Measurements from ENCODE around the gene ME2. TPM values are rescaled to one million over a fixed set of nuclear protein-coding genes. Genes with fewer than 3 reads are reported as not detected.
"Not testable (repeated sequence)": the region's sequence is repeated elsewhere in the genome, so short reads cannot be mapped to it uniquely, and the experiment has no call there.

ME2 gene
- total RNA-seq, 2 experiments from 2014 or later, result 146 to 178 TPM

GRCh38 chr18:50928551-50928950 lies 49.6 kb downstream of the ME2 start:
- POLR2A ChIA-PET, result no interaction called here
- H3K4me1 Mint-ChIP-seq, result no peaks in the 10 kb centered on the region
- H3K36me3 Mint-ChIP-seq (ENCODE audit: low read depth), result peaks cover 46% of the 10 kb centered on the region

GRCh38 chr18:50933684-50934083 lies 54.8 kb downstream of the ME2 start:
- POLR2A ChIA-PET, result no interaction called here
- intact Hi-C loops (cut with DNase I, micrococcal nuclease), result no loop called here

More at GRCh38 chr18:50928551-50928950, 49.6 kb downstream of the ME2 start:
- no peak overlapping the region for H3K27ac Mint-ChIP-seq
- ATAC-seq (no peak), DNase-seq (no peak)
- intact Hi-C loops (cut with DNase I, micrococcal nuclease), result no loop called here
- CTCF ChIA-PET, result no interaction called here
- peaks cover 5% of the 10 kb centered on the region for H3K9me3 Mint-ChIP-seq (ENCODE audit: low read depth)
- no peaks in the 10 kb centered on the region for H3K27me3 Mint-ChIP-seq
- H3K4me3 Mint-ChIP-seq, result no peak overlapping the region

GRCh38 chr18:50934545-50935211 lies 55.8 kb downstream of the ME2 start:
- intact Hi-C loops (cut with DNase I, micrococcal nuclease), result no loop called here
- DNase-seq (no peak), ATAC-seq (no peak)
- H3K27ac Mint-ChIP-seq, result no peak overlapping the region
- peaks cover 35% of the 10 kb centered on the region for H3K36me3 Mint-ChIP-seq (ENCODE audit: low read depth)
- ChIA-PET CTCF (no interaction called here), POLR2A (no interaction called here)
- H3K9me3 Mint-ChIP-seq (ENCODE audit: low read depth), result no peaks in the 10 kb centered on the region
- no peak overlapping the region for H3K4me3 Mint-ChIP-seq
- no peaks in the 10 kb centered on the region for H3K27me3 Mint-ChIP-seq
- H3K4me1 Mint-ChIP-seq, result no peaks in the 10 kb centered on the region

More at GRCh38 chr18:50933684-50934083, 54.8 kb downstream of the ME2 start:
- no peak overlapping the region for H3K27ac Mint-ChIP-seq
- H3K27me3 Mint-ChIP-seq, result no peaks in the 10 kb centered on the region
- ATAC-seq (no peak), DNase-seq (no peak)
- H3K9me3 Mint-ChIP-seq (ENCODE audit: low read depth), result no peaks in the 10 kb centered on the region
- no peak overlapping the region for H3K4me3 Mint-ChIP-seq
- CTCF ChIA-PET, result no interaction called here
- peaks cover 29% of the 10 kb centered on the region for H3K36me3 Mint-ChIP-seq (ENCODE audit: low read depth)
- no peaks in the 10 kb centered on the region for H3K4me1 Mint-ChIP-seq

- H3K27ac Mint-ChIP-seq, result no peak overlapping the region
Observed at GRCh38 chr18:50935493-50936191, 56.7 kb downstream of the ME2 start.

GRCh38 chr18:50937183-50937582 lies 58.3 kb downstream of the ME2 start:
- ChIA-PET POLR2A (no interaction called here), CTCF (interaction anchor here (1.7 kb wide), 1 partner anchor 25 kb away, joined by 3 read pairs; no protein-coding TSS in a partner anchor)
- intact Hi-C loops (cut with DNase I, micrococcal nuclease), result no loop called here
- no peaks in the 10 kb centered on the region for H3K27me3 Mint-ChIP-seq
- no peak overlapping the region for H3K4me3 Mint-ChIP-seq
- peaks cover 32% of the 10 kb centered on the region for H3K36me3 Mint-ChIP-seq (ENCODE audit: low read depth)
- ATAC-seq (no peak), DNase-seq (no peak)
- no peaks in the 10 kb centered on the region for H3K4me1 Mint-ChIP-seq
- H3K9me3 Mint-ChIP-seq (ENCODE audit: low read depth), result no peaks in the 10 kb centered on the region
- H3K27ac Mint-ChIP-seq, result peak overlapping the region; percentile 35

More at GRCh38 chr18:50935493-50936191, 56.7 kb downstream of the ME2 start:
- no peaks in the 10 kb centered on the region for H3K27me3 Mint-ChIP-seq
- no peaks in the 10 kb centered on the region for H3K4me1 Mint-ChIP-seq
- ATAC-seq, result no peak
- H3K36me3 Mint-ChIP-seq (ENCODE audit: low read depth), result peaks cover 31% of the 10 kb centered on the region
- ChIA-PET POLR2A (no interaction called here), CTCF (interaction anchor here (0.6 kb wide), 1 partner anchor 291 kb away, joined by 4 read pairs; no protein-coding TSS in a partner anchor)
- intact Hi-C loops (cut with DNase I, micrococcal nuclease), result no loop called here
- H3K4me3 Mint-ChIP-seq, result no peak overlapping the region
- no peaks in the 10 kb centered on the region for H3K9me3 Mint-ChIP-seq (ENCODE audit: low read depth)
- DNase-seq, result no peak

GRCh38 chr18:50938912-50939311 lies 60.0 kb downstream of the ME2 start:
- POLR2A ChIA-PET, result no interaction called here
- Mint-ChIP-seq H3K4me1 (no peaks in the 10 kb centered on the region), H3K9me3 (ENCODE audit: low read depth) (no peaks in the 10 kb centered on the region), H3K27ac (no peak overlapping the region), H3K4me3 (no peak overlapping the region), H3K36me3 (ENCODE audit: low read depth) (peaks cover 28% of the 10 kb centered on the region), H3K27me3 (no peaks in the 10 kb centered on the region)
- CTCF ChIA-PET, result interaction anchor here (0.6 to 1.7 kb wide), 2 partner anchors 27 to 125 kb away, joined by 3 read pairs; no protein-coding TSS in a partner anchor
- intact Hi-C loops (cut with DNase I, micrococcal nuclease), result no loop called here
- ATAC-seq, result no peak
- no peak for DNase-seq

GRCh38 chr18:50944245-50944932 lies 65.5 kb downstream of the ME2 start:
- DNase-seq (no peak), ATAC-seq (no peak)
- no peak overlapping the region for H3K27ac Mint-ChIP-seq
- H3K4me1 Mint-ChIP-seq, result peaks cover 2% of the 10 kb centered on the region
- peaks cover 27% of the 10 kb centered on the region for H3K36me3 Mint-ChIP-seq (ENCODE audit: low read depth)
- POLR2A ChIA-PET, result no interaction called here
- no peaks in the 10 kb centered on the region for H3K27me3 Mint-ChIP-seq
- CTCF ChIA-PET, result interaction anchor here (0.6 kb wide), 1 partner anchor 64 kb away, joined by 3 read pairs; no protein-coding TSS in a partner anchor
- intact Hi-C loops (cut with DNase I, micrococcal nuclease), result no loop called here
- no peaks in the 10 kb centered on the region for H3K9me3 Mint-ChIP-seq (ENCODE audit: low read depth)
- no peak overlapping the region for H3K4me3 Mint-ChIP-seq

GRCh38 chr18:50945918-50946317 lies 67.0 kb downstream of the ME2 start:
- H3K9me3 Mint-ChIP-seq (ENCODE audit: low read depth); H3K4me1 Mint-ChIP-seq; H3K4me3 Mint-ChIP-seq; POLR2A ChIA-PET; DNase-seq; CTCF ChIA-PET; H3K27ac Mint-ChIP-seq; H3K27me3 Mint-ChIP-seq; intact Hi-C loops (cut with DNase I, micrococcal nuclease); ATAC-seq: not testable (repeated sequence)
- H3K36me3 Mint-ChIP-seq (ENCODE audit: low read depth), result peaks cover 27% of the 10 kb centered on the region

GRCh38 chr18:50947899-50948298 lies 69.0 kb downstream of the ME2 start:
- peaks cover 22% of the 10 kb centered on the region for H3K36me3 Mint-ChIP-seq (ENCODE audit: low read depth)
- no peaks in the 10 kb centered on the region for H3K9me3 Mint-ChIP-seq (ENCODE audit: low read depth)
- DNase-seq (no peak), ATAC-seq (no peak)
- CTCF ChIA-PET, result no interaction called here
- POLR2A ChIA-PET, result no interaction called here
- intact Hi-C loops (cut with DNase I, micrococcal nuclease), result no loop called here
- no peak overlapping the region for H3K27ac Mint-ChIP-seq
- H3K27me3 Mint-ChIP-seq, result no peaks in the 10 kb centered on the region
- H3K4me3 Mint-ChIP-seq, result no peak overlapping the region
- H3K4me1 Mint-ChIP-seq, result peaks cover 2% of the 10 kb centered on the region

- no peaks in the 10 kb centered on the region for H3K27me3 Mint-ChIP-seq
- H3K9me3 Mint-ChIP-seq (ENCODE audit: low read depth), result no peaks in the 10 kb centered on the region
- H3K4me3 Mint-ChIP-seq, result no peak overlapping the region
- ATAC-seq, result no peak
- POLR2A ChIA-PET, result no interaction called here
- intact Hi-C loops (cut with DNase I, micrococcal nuclease), result no loop called here
- CTCF ChIA-PET, result interaction anchor here (1.8 kb wide), 1 partner anchor 106 kb away, joined by 4 read pairs; no protein-coding TSS in a partner anchor
- H3K4me1 Mint-ChIP-seq, result peaks cover 2% of the 10 kb centered on the region
- no peak overlapping the region for H3K27ac Mint-ChIP-seq
- H3K36me3 Mint-ChIP-seq (ENCODE audit: low read depth), result peaks cover 16% of the 10 kb centered on the region
- DNase-seq, result no peak
Observed at GRCh38 chr18:50949185-50949584, 70.3 kb downstream of the ME2 start.

GRCh38 chr18:50950626-50951025 lies 71.7 kb downstream of the ME2 start:
- Mint-ChIP-seq H3K27ac (no peak overlapping the region), H3K4me1 (peaks cover 2% of the 10 kb centered on the region), H3K9me3 (ENCODE audit: low read depth) (no peaks in the 10 kb centered on the region), H3K4me3 (no peak overlapping the region), H3K36me3 (ENCODE audit: low read depth) (peaks cover 12% of the 10 kb centered on the region), H3K27me3 (no peaks in the 10 kb centered on the region)
- CTCF ChIA-PET, result interaction anchor here (1.9 kb wide), 1 partner anchor 130 kb away, joined by 6 read pairs; no protein-coding TSS in a partner anchor
- DNase-seq (no peak), ATAC-seq (no peak)
- intact Hi-C loops (cut with DNase I, micrococcal nuclease), result no loop called here
- POLR2A ChIA-PET, result interaction anchor here (0.7 kb wide), 1 partner anchor 16 kb away, joined by 3 read pairs; no protein-coding TSS in a partner anchor
